ENCODE measurements around the gene ZNF423. TPM values are rescaled to one million over a fixed set of nuclear protein-coding genes. Genes with fewer than 3 reads are reported as not detected.

The ZNF423 gene
- total RNA-seq, 1 donor from 2014 or later = 10.6 TPM

DNA sequence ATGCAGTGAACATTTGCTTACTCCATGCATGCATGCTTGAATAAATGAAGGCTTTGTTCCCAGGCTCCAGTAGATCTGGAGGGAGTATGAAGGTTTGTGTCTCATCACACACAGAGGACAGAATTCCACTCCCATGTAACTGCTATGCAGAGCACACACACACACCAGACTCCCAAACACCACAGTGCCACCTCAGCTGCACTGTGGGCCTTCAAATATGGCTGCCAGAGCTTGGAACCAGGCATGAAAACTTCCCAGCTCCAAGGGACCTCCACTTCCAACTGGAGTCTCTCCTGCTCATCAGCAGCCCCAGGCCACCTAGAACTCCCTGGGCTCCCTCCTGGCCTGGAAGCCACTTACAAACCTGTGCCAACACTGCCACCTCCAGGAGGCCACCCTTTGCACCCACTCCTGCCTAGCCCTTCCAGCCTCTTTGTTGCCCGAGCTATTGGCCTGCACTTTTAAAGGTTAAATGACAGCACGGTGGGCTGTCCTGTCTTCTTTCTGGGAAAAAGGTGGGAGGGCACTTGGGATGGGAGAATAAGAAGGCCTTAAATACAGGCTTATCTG is 151.2 kb downstream of the ZNF423 start:
- TF ChIP-seq, protein P1, sequence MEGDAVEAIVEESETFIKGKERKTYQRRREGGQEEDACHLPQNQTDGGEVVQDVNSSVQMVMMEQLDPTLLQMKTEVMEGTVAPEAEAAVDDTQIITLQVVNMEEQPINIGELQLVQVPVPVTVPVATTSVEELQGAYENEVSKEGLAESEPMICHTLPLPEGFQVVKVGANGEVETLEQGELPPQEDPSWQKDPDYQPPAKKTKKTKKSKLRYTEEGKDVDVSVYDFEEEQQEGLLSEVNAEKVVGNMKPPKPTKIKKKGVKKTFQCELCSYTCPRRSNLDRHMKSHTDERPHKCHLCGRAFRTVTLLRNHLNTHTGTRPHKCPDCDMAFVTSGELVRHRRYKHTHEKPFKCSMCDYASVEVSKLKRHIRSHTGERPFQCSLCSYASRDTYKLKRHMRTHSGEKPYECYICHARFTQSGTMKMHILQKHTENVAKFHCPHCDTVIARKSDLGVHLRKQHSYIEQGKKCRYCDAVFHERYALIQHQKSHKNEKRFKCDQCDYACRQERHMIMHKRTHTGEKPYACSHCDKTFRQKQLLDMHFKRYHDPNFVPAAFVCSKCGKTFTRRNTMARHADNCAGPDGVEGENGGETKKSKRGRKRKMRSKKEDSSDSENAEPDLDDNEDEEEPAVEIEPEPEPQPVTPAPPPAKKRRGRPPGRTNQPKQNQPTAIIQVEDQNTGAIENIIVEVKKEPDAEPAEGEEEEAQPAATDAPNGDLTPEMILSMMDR (IDR thresholded peaks at IDR 0.05; ENCODE audit: insufficient read depth, low read depth, low read length) = no peak
- no peak for TF ChIP-seq EZH2 (IDR thresholded peaks at IDR 0.05; ENCODE audit: insufficient read depth, low read length)
- Histone ChIP-seq H3K4me1 (ENCODE audit: insufficient read depth, low read length) (peaks cover 17% of the 10 kb centered on the region), H3K27me3 (ENCODE audit: insufficient read depth, low read length) (no peaks in the 10 kb centered on the region), H3K9me3 (ENCODE audit: insufficient read depth, low read depth, low read length) (no peaks in the 10 kb centered on the region), H3K4me3 (ENCODE audit: insufficient read depth, low read depth, low read length) (no peak overlapping the region), H3K79me2 (ENCODE audit: insufficient read depth, low read length) (no peaks in the 10 kb centered on the region), H2AFZ (ENCODE audit: low read depth, low read length) (no peak overlapping the region), H3K36me3 (ENCODE audit: insufficient read depth, low read length) (no peaks in the 10 kb centered on the region), H3K27ac (ENCODE audit: low read depth, low read length) (no peak overlapping the region), H3K4me2 (ENCODE audit: low read length) (no peak overlapping the region), H3K9ac (ENCODE audit: low read length) (no peak overlapping the region), H4K20me1 (ENCODE audit: insufficient read depth, low read length) (no peaks in the 10 kb centered on the region)
- no peaks in the 10 kb centered on the region for H3K9me3 Mint-ChIP-seq (ENCODE audit: unreplicated experiment)
- H3K27ac Mint-ChIP-seq (ENCODE audit: unreplicated experiment) = no peak overlapping the region
- no peaks in the 10 kb centered on the region for H3K36me3 Mint-ChIP-seq (ENCODE audit: low read depth, unreplicated experiment)
- no peak for FAIRE-seq
- peaks cover 18% of the 10 kb centered on the region for H3K4me1 Mint-ChIP-seq (ENCODE audit: low read depth, unreplicated experiment)
- H3K4me3 Mint-ChIP-seq (ENCODE audit: unreplicated experiment) = no peak overlapping the region
- no peak for DNase-seq (ENCODE audit: low read depth)
- peaks cover 2% of the 10 kb centered on the region for H3K27me3 Mint-ChIP-seq (ENCODE audit: low read depth, unreplicated experiment)

DNA sequence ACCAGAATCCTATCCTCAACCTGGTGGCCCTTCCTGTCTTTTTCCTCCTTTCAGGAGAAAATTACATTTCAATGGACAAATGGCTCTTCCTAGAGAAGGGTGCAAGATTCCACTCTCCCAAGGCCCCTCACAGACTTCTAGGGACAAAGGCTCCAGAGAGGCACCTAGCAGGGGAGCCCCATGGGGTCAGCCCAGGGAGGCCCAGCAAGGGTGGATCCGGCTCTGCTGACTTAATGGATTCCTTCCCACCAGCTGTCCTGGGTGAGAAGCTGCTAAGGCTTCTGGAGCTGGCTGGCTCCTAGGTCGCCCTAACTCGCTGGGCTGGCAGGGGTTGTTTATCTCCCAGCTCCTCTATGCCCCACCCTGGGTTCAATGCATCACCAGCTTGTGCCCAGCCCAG is 152.4 kb downstream of the ZNF423 start:
- no peaks in the 10 kb centered on the region for H3K27me3 ChIP-seq (ENCODE audit: insufficient read depth, low read length)
- no peaks in the 10 kb centered on the region for H3K9me3 Mint-ChIP-seq (ENCODE audit: unreplicated experiment)
- TF ChIP-seq, protein P1 (IDR thresholded peaks at IDR 0.05; ENCODE audit: insufficient read depth, low read depth, low read length) = no peak
- TF ChIP-seq EZH2 (IDR thresholded peaks at IDR 0.05; ENCODE audit: insufficient read depth, low read length) = no peak
- H3K4me1 Mint-ChIP-seq (ENCODE audit: low read depth, unreplicated experiment) = peaks cover 22% of the 10 kb centered on the region
- no peak overlapping the region for H3K9ac ChIP-seq (ENCODE audit: low read length)
- DNase-seq (ENCODE audit: low read depth) = no peak
- H3K79me2 ChIP-seq (ENCODE audit: insufficient read depth, low read length) = no peaks in the 10 kb centered on the region
- H3K27ac Mint-ChIP-seq (ENCODE audit: unreplicated experiment) = no peak overlapping the region
- H3K4me2 ChIP-seq (ENCODE audit: low read length) = no peak overlapping the region
- H2AFZ ChIP-seq (ENCODE audit: low read depth, low read length) = no peak overlapping the region
- H3K4me3 Mint-ChIP-seq (ENCODE audit: unreplicated experiment) = no peak overlapping the region
- H3K4me1 ChIP-seq (ENCODE audit: insufficient read depth, low read length) = peaks cover 29% of the 10 kb centered on the region
- H4K20me1 ChIP-seq (ENCODE audit: insufficient read depth, low read length) = no peaks in the 10 kb centered on the region
- H3K27me3 Mint-ChIP-seq (ENCODE audit: low read depth, unreplicated experiment) = peaks cover 2% of the 10 kb centered on the region
- FAIRE-seq = no peak
- no peaks in the 10 kb centered on the region for H3K36me3 ChIP-seq (ENCODE audit: insufficient read depth, low read length)
- H3K4me3 ChIP-seq (ENCODE audit: insufficient read depth, low read depth, low read length) = no peak overlapping the region
- H3K27ac ChIP-seq (ENCODE audit: low read depth, low read length) = no peak overlapping the region
- H3K9me3 ChIP-seq (ENCODE audit: insufficient read depth, low read depth, low read length) = no peaks in the 10 kb centered on the region
- H3K36me3 Mint-ChIP-seq (ENCODE audit: low read depth, unreplicated experiment) = no peaks in the 10 kb centered on the region

DNA sequence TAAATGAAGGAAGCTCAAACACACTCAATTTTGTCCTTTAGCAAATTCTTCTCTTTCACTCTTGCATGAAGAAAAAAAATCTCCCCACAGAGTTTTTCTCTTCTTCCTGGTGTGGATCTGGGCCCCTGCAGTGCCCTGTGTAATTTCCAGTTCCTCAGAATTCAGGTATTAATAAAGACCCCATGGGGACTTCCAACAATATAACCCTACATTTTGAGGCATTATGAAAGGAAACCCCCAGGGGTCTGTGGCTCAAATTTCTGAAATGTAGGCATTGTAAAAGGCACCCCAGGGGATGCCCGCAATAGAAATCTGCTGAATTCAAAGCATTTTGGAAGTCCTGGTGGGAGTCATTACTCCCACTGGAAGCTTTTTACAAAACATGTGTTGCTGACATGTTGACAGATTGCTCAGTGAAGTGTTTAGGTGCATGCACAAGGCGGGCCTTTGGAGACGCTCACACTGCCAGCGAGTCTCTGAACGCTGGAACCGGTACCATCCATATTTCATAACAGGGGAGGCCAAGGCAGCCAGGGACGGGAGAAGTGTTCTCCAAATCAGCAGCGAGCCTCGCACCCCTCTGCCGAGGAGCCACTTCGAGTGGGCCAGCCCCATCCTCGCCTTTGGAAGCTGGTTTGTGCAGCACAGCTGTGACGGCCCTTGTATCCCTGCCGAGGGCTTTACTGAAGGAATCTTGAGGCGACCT is 154.0 kb downstream of the ZNF423 start:
- H3K4me1 Mint-ChIP-seq (ENCODE audit: low read depth, unreplicated experiment) = peaks cover 22% of the 10 kb centered on the region
- H3K36me3 Mint-ChIP-seq (ENCODE audit: low read depth, unreplicated experiment) = no peaks in the 10 kb centered on the region
- H3K9me3 Mint-ChIP-seq (ENCODE audit: unreplicated experiment) = no peaks in the 10 kb centered on the region
- Histone ChIP-seq H3K4me2 (ENCODE audit: low read length) (peak overlapping the region; percentile 13), H3K79me2 (ENCODE audit: insufficient read depth, low read length) (no peaks in the 10 kb centered on the region), H3K27me3 (ENCODE audit: insufficient read depth, low read length) (no peaks in the 10 kb centered on the region), H3K4me3 (ENCODE audit: insufficient read depth, low read depth, low read length) (no peak overlapping the region), H3K9ac (ENCODE audit: low read length) (no peak overlapping the region), H2AFZ (ENCODE audit: low read depth, low read length) (peak overlapping the region; percentile 8), H3K9me3 (ENCODE audit: insufficient read depth, low read depth, low read length) (no peaks in the 10 kb centered on the region), H3K4me1 (ENCODE audit: insufficient read depth, low read length) (peaks cover 35% of the 10 kb centered on the region), H4K20me1 (ENCODE audit: insufficient read depth, low read length) (no peaks in the 10 kb centered on the region), H3K27ac (ENCODE audit: low read depth, low read length) (no peak overlapping the region), H3K36me3 (ENCODE audit: insufficient read depth, low read length) (no peaks in the 10 kb centered on the region)
- FAIRE-seq = no peak
- peak; percentile 29 for DNase-seq (ENCODE audit: low read depth)
- peaks cover 2% of the 10 kb centered on the region for H3K27me3 Mint-ChIP-seq (ENCODE audit: low read depth, unreplicated experiment)
- peak overlapping the region; percentile 20 for H3K4me3 Mint-ChIP-seq (ENCODE audit: unreplicated experiment)
- H3K27ac Mint-ChIP-seq (ENCODE audit: unreplicated experiment) = no peak overlapping the region
- TF ChIP-seq, protein P1 (IDR thresholded peaks at IDR 0.05; ENCODE audit: insufficient read depth, low read depth, low read length) = no peak
- TF ChIP-seq EZH2 (IDR thresholded peaks at IDR 0.05; ENCODE audit: insufficient read depth, low read length) = no peak

All from astrocyte (in vitro differentiated cells and primary cell).